ENCODE data around the gene LGR5. TPM values are rescaled to one million over a fixed set of nuclear protein-coding genes. Genes with fewer than 3 reads are reported as not detected.

Gene LGR5
- total RNA-seq, 4 donors from 2014 or later, result under 0.01 to 34.5 (median 0.43) TPM

- Histone ChIP-seq H3K4me3 (peak overlapping the region in 1 of 2 donors; percentile 35), H3K4me1 (peaks cover 0 to 10% of the 10 kb centered on the region in 2 donors), H3K36me3 (no peaks in the 10 kb centered on the region), H3K27me3 (peaks cover 0 to 17% of the 10 kb centered on the region in 2 donors), H3K27ac (no peak overlapping the region), H3K9me3 (no peaks in the 10 kb centered on the region)
- intact Hi-C loops (cut with DNase I; ENCODE audit: low total_unique reads), result no loop called here
- no peak for DNase-seq
- TF ChIP-seq POLR2A (IDR thresholded peaks at IDR 0.05), result no peak
- TF ChIP-seq CTCF (IDR thresholded peaks at IDR 0.05), result no peak
Observed at GRCh38 chr12:71440763-71441748, 1.5 kb downstream of the LGR5 start.

- TF ChIP-seq POLR2A (IDR thresholded peaks at IDR 0.05), result no peak
- no peak for TF ChIP-seq CTCF (IDR thresholded peaks at IDR 0.05)
- intact Hi-C loops (cut with DNase I; ENCODE audit: low total_unique reads), result no loop called here
- H3K27ac ChIP-seq, result no peak overlapping the region
- H3K4me3 ChIP-seq, result no peak overlapping the region
- peaks cover 0 to 17% of the 10 kb centered on the region in 2 donors for H3K27me3 ChIP-seq
- H3K9me3 ChIP-seq, result no peaks in the 10 kb centered on the region
- DNase-seq, result no peak
- peaks cover 0 to 10% of the 10 kb centered on the region in 2 donors for H3K4me1 ChIP-seq
- H3K36me3 ChIP-seq, result no peaks in the 10 kb centered on the region
Observed at GRCh38 chr12:71441836-71442566, 2.4 kb downstream of the LGR5 start.

- no peak overlapping the region for H3K4me3 ChIP-seq
- peaks cover 0 to 10% of the 10 kb centered on the region in 2 donors for H3K4me1 ChIP-seq
- no peak for DNase-seq
- H3K36me3 ChIP-seq, result no peaks in the 10 kb centered on the region
- no peak for TF ChIP-seq CTCF (IDR thresholded peaks at IDR 0.05)
- intact Hi-C loops (cut with DNase I; ENCODE audit: low total_unique reads), result no loop called here
- peaks cover 0 to 17% of the 10 kb centered on the region in 2 donors for H3K27me3 ChIP-seq
- no peak overlapping the region for H3K27ac ChIP-seq
- H3K9me3 ChIP-seq, result no peaks in the 10 kb centered on the region
Observed at GRCh38 chr12:71442567-71442931, 3.0 kb downstream of the LGR5 start.

GRCh38 chr12:71445071-71445470 is 5.5 kb downstream of the LGR5 start:
- Histone ChIP-seq H3K9me3 (no peaks in the 10 kb centered on the region), H3K36me3 (no peaks in the 10 kb centered on the region), H3K4me1 (peaks cover 0 to 9% of the 10 kb centered on the region in 2 donors), H3K27ac (no peak overlapping the region), H3K27me3 (peaks cover 0 to 17% of the 10 kb centered on the region in 2 donors), H3K4me3 (no peak overlapping the region)
- intact Hi-C loops (cut with DNase I; ENCODE audit: low total_unique reads), result no loop called here
- no peak for DNase-seq
- TF ChIP-seq POLR2A (IDR thresholded peaks at IDR 0.05) (no peak), CTCF (IDR thresholded peaks at IDR 0.05) (no peak)

GRCh38 chr12:71447691-71448132 is 8.1 kb downstream of the LGR5 start:
- no peaks in the 10 kb centered on the region for H3K36me3 ChIP-seq
- DNase-seq, result no peak
- no peak for TF ChIP-seq POLR2A (IDR thresholded peaks at IDR 0.05)
- TF ChIP-seq CTCF (IDR thresholded peaks at IDR 0.05), result no peak
- no peaks in the 10 kb centered on the region for H3K9me3 ChIP-seq
- H3K4me1 ChIP-seq, result no peaks in the 10 kb centered on the region
- no peak overlapping the region for H3K27ac ChIP-seq
- intact Hi-C loops (cut with DNase I; ENCODE audit: low total_unique reads), result no loop called here
- no peaks in the 10 kb centered on the region for H3K27me3 ChIP-seq
- H3K4me3 ChIP-seq, result no peak overlapping the region

Measured in uterus (tissue), 4 donors.